Heart right ventricle (tissue), 16 donors: Measurements from ENCODE around the gene JUNB. TPM values are rescaled to one million over a fixed set of nuclear protein-coding genes. Genes with fewer than 3 reads are reported as not detected.

Experiments used
- ATAC-seq, 8 donors: fragments of 200-7000 bp; cut with Tn5 transposase; one replicate each; pipeline ENCODE4 v1.9.1; 2020; ENCODE audit warnings: mild to moderate bottlenecking in 8 of 8, moderate library complexity in 8 of 8, moderate number of reproducible peaks in 1 of 8
- DNase-seq, 2 donors: peaks; one replicate each; pipeline ENCODE4 v3.0.0-alpha.2; 2020
- H3K27ac ChIP-seq, 10 donors: fragments of 200-600 bp; sonication (generic) in 2 of 10; one replicate each; pipeline versions ENCODE4 v1.5.0 to v1.8.0; 2020 to 2022; ENCODE audit warnings: mild to moderate bottlenecking in 3 of 10
- H3K27me3 ChIP-seq, 7 donors: fragments of 200-600 bp; one replicate each; pipeline ENCODE4 v1.8.0; 2021 to 2022; ENCODE audit warnings: mild to moderate bottlenecking in 2 of 7
- H3K36me3 ChIP-seq, 9 donors: fragments of 200-600 bp; sonication (generic) in 1 of 9; one replicate each; pipeline versions ENCODE4 v1.5.0 to v1.8.0; 2020 to 2022; ENCODE audit warnings: mild to moderate bottlenecking in 2 of 9
- H3K4me1 ChIP-seq, 9 donors: fragments of 200-600 bp; sonication (generic) in 1 of 9; one replicate each; pipeline versions ENCODE4 v1.5.0 to v1.8.0; 2020 to 2022; ENCODE audit warnings: mild to moderate bottlenecking in 4 of 9
- H3K4me3 ChIP-seq, 10 donors: fragments of 200-600 bp; sonication (generic) in 2 of 10; one replicate each; pipeline versions ENCODE4 v1.5.0 to v1.8.0; 2020 to 2022; ENCODE audit warnings: mild to moderate bottlenecking in 7 of 10, moderate library complexity in 2 of 10
- H3K9me3 ChIP-seq, 11 donors: fragments of 200-600 bp in 10 of 11; sonication (generic) in 2 of 11; one replicate each; pipeline versions ENCODE4 v1.5.0 to v1.8.0; 2013 to 2022; ENCODE audit warnings: mild to moderate bottlenecking in 2 of 11, control low read depth in 1 of 11, moderate library complexity in 1 of 11
- CTCF ChIP-seq, 9 donors: fragments of 200-600 bp; sonication (generic) in 2 of 9; IDR thresholded peaks; one replicate each; pipeline versions ENCODE4 v1.5.0 to v1.8.0; 2021 to 2022; ENCODE audit warnings: antibody characterized with exemption in 9 of 9, mild to moderate bottlenecking in 5 of 9, moderate library complexity in 1 of 9
- WGBS, 2 donors: extraction: QIAGEN DNeasy Blood & Tissue Kit; methylation state at CpG; one replicate each; pipeline ENCODE4 v1.1.7; 2013; ENCODE audit warnings: inconsistent platforms in 1 of 2; 5-methylcytosine and 5-hydroxymethylcytosine counted together
- intact Hi-C, 10 donors: fragments of 100-400 bp; cut with DNase I; formaldehyde crosslinking; loops; one replicate each; pipeline versions ENCODE4 v1.11.1 to v1.14.2; 2022
- polyA plus RNA-seq, 2 donors: library from polyadenylated mRNA; stranded (reverse); fragments of 200-250 nt; gene quantifications; one replicate each; pipeline ENCODE4 v1.2.3, GENCODE V29; 2013
- total RNA-seq, 10 donors: library from RNA; stranded (reverse); fragmentation: NEBNext Ultra II Directional in 3 of 10; extraction: Animal tissue kit (Norgen Biotek cat#: 25700) in 3 of 10; gene quantifications; one replicate each; pipeline versions ENCODE4 v1.2.1 to v1.2.4, GENCODE V29; 2021 to 2023
- donor health status: Arrhythmogenic right ventricular cardiomyopathy.
- donor health status: ischemic (EF 13 %, LVEDD 7.1; RV severe dilation, severe dysfunction).
- donor health status: healthy with polysubstance abuse.
- donor health status: DM: no; HTN: yes; CAD: no.
- donor health status: DM: no; HTN: no; CAD: no.
- donor health status: ischemic (EF 25% LVEDD 6.9; RV normal size, moderate dysfunction).
- donor health status: ischemic (EF 25% LVEDD 5.7; RV mildly dilated, moderate dysfunction).
- donor health status: healthy.
- donor health status: DM: yes; HTN: yes; CAD: no.
- donor health status: Ischemic cardiomyopathy.
- donor health status: ischemic (EF 35%, LVEDD 5.7; RV mildly dilated, moderate dysfunction).
- donor health status: nonischemic (EF 11% LVEDD 7.7; RV severe dilation, severe dysfunction).
- donor health status: DM: yes; HTN: yes; CAD: no.
- donor health status: PGD.
- donor health status: ischemic (EF 29% LVEDD 5.4; RV normal size, mild dysfunction).
- donor health status: nonischemic (EF 23%, LVEDD 6.1; RV moderate dilation, normal function).

JUNB gene
- total and polyA plus RNA-seq, 12 donors, result 22.4 to 247 (median 65.7) TPM

GRCh38 chr19:12767150-12767549 lies 24.1 kb upstream of the JUNB start:
- DNase-seq, result no peak

GRCh38 chr19:12767666-12768065 lies 23.6 kb upstream of the JUNB start:
- 96 to 97% methylated on average over 15 of the region's 15 CpGs for WGBS, 2 donors
- H3K36me3 ChIP-seq, result peaks cover 0 to 84% (median 6%) of the 10 kb centered on the region in 9 donors
- no peak for ATAC-seq

More at GRCh38 chr19:12767150-12767549, 24.1 kb upstream of the JUNB start:
- H3K27me3 ChIP-seq, result no peaks in the 10 kb centered on the region
- peaks cover 0 to 46% (median 6%) of the 10 kb centered on the region in 9 donors for H3K4me1 ChIP-seq
- 93 to 94% methylated on average over 11 of the region's 11 CpGs for WGBS, 2 donors
- TF ChIP-seq CTCF (IDR thresholded peaks at IDR 0.05), result no peak
- ATAC-seq, result no peak
- H3K36me3 ChIP-seq, result peaks cover 0 to 88% (median 11%) of the 10 kb centered on the region in 9 donors
- no peaks in the 10 kb centered on the region for H3K9me3 ChIP-seq
- intact Hi-C loops, result loop anchor here in 4 of 10 donors (5.0 kb wide), 3 partner anchors 35 to 80 kb away; partner anchors contain the start of genes PRDX2 (in 2 of the 4) and THSD8 (in 2 of the 4)
- no peak overlapping the region for H3K4me3 ChIP-seq
- no peak overlapping the region for H3K27ac ChIP-seq

GRCh38 chr19:12769689-12770088 lies 21.6 kb upstream of the JUNB start:
- DNase-seq, result no peak
- Histone ChIP-seq H3K27me3 (no peaks in the 10 kb centered on the region), H3K27ac (peak overlapping the region in 3 of 10 donors; percentile 1 to 35 (median 4)), H3K36me3 (peaks cover 0 to 64% (median 5%) of the 10 kb centered on the region in 9 donors), H3K4me3 (no peak overlapping the region), H3K4me1 (peaks cover 0 to 51% (median 24%) of the 10 kb centered on the region in 9 donors), H3K9me3 (no peaks in the 10 kb centered on the region)
- no peak for TF ChIP-seq CTCF (IDR thresholded peaks at IDR 0.05)
- intact Hi-C loops, result loop anchor here in 5 of 10 donors (5.0 to 10.0 kb wide), 4 partner anchors 33 to 78 kb away; partner anchors contain the start of genes PRDX2 (in 2 of the 5) and THSD8 (in 2 of the 5)
- WGBS, 2 donors, result 57 to 71% methylated on average over 26 to 37 of the region's 37 CpGs
- ATAC-seq, result no peak

More at GRCh38 chr19:12767666-12768065, 23.6 kb upstream of the JUNB start:
- Histone ChIP-seq H3K27me3 (no peaks in the 10 kb centered on the region), H3K9me3 (no peaks in the 10 kb centered on the region), H3K4me1 (peaks cover 0 to 44% (median 7%) of the 10 kb centered on the region in 9 donors), H3K27ac (no peak overlapping the region), H3K4me3 (no peak overlapping the region)
- intact Hi-C loops, result loop anchor here in 4 of 10 donors (5.0 kb wide), 3 partner anchors 35 to 80 kb away; partner anchors contain the start of genes PRDX2 (in 2 of the 4) and THSD8 (in 2 of the 4)
- TF ChIP-seq CTCF (IDR thresholded peaks at IDR 0.05), result no peak
- no peak for DNase-seq

- TF ChIP-seq CTCF (IDR thresholded peaks at IDR 0.05), result no peak
- intact Hi-C loops, result loop anchor here in 1 of 10 donors (10.0 kb wide), 1 partner anchor 74 kb away; no protein-coding TSS in a partner anchor
- Histone ChIP-seq H3K27ac (peak overlapping the region in 5 of 10 donors; percentile 67 to 99 (median 94)), H3K4me3 (no peak overlapping the region), H3K36me3 (peaks cover 0 to 51% (median 0%) of the 10 kb centered on the region in 9 donors), H3K27me3 (no peaks in the 10 kb centered on the region), H3K9me3 (no peaks in the 10 kb centered on the region), H3K4me1 (peaks cover 3 to 52% (median 29%) of the 10 kb centered on the region in 9 donors)
- DNase-seq (no peak), ATAC-seq (no peak)
- 96 to 98% methylated on average over 13 of the region's 13 CpGs for WGBS, 2 donors
Measured at GRCh38 chr19:12770922-12771321, 20.4 kb upstream of the JUNB start.
